OCI-LY7 (cell line): ENCODE data around the gene CLCA1.

ENCODE experiments used
- EZH2phosphoT487 ChIP-seq: fragments of 200-600 bp; sonication (generic); IDR thresholded peaks from 2 replicates; pipeline ENCODE4 v1.6.1; 2018; ENCODE audit warnings: low read depth, borderline replicate concordance, mild to moderate bottlenecking, mixed run types, antibody characterized with exemption, low read length, moderate library complexity, mixed read lengths
- TF ChIP-seq, protein P1 (sequence below): fragments of 200-600 bp; sonication (generic); conservative IDR thresholded peaks from 2 replicates; pipeline ENCODE4 v1.5.1; 2014; ENCODE audit warnings: mild to moderate bottlenecking, antibody characterized with exemption, low read length, moderate library complexity, mixed read lengths

DNA sequence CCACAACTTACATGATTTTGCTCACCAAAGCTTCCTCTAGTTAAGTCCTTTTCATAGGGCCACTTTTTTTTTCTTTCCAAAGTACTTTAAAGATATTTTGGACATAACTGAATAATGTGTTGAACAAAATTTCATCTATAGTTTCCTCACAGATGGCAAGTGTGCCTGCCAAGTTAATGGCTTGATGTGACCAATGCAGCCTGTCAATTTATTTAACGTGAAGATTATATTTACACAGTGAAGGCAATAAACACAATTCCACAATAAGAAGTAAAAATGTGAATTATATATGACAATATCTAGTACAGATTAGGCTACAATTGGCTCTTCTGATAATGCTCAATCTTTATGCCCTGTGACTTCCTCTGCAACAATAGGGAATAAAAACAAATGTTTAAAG is 26.7 kb upstream of the CLCA1 start:
- TF ChIP-seq, protein P1, sequence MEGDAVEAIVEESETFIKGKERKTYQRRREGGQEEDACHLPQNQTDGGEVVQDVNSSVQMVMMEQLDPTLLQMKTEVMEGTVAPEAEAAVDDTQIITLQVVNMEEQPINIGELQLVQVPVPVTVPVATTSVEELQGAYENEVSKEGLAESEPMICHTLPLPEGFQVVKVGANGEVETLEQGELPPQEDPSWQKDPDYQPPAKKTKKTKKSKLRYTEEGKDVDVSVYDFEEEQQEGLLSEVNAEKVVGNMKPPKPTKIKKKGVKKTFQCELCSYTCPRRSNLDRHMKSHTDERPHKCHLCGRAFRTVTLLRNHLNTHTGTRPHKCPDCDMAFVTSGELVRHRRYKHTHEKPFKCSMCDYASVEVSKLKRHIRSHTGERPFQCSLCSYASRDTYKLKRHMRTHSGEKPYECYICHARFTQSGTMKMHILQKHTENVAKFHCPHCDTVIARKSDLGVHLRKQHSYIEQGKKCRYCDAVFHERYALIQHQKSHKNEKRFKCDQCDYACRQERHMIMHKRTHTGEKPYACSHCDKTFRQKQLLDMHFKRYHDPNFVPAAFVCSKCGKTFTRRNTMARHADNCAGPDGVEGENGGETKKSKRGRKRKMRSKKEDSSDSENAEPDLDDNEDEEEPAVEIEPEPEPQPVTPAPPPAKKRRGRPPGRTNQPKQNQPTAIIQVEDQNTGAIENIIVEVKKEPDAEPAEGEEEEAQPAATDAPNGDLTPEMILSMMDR: no peak
- no peak for TF ChIP-seq EZH2phosphoT487
